WERI-Rb-1 (cell line): ENCODE measurements around the gene NCK2.

Source experiments
- DNase-seq: peaks from one replicate; pipeline ENCODE4 v3.0.0-alpha.2; 2020
- H3K27ac ChIP-seq: fragments of 250-450 bp; sonication (Bioruptor Pico); 2 replicates; pipeline ENCODE4 v1.5.1; 2020; ENCODE audit warnings: mild to moderate bottlenecking, moderate library complexity
- H3K27me3 ChIP-seq: fragments of 250-450 bp; sonication (Bioruptor Pico); 2 replicates; pipeline ENCODE4 v1.5.1; 2021; ENCODE audit warnings: mild to moderate bottlenecking, low read depth, moderate library complexity; ENCODE audit not compliant: insufficient read depth, severe bottlenecking
- H3K36me3 ChIP-seq: fragments of 250-450 bp; sonication (Bioruptor Pico); 2 replicates; pipeline ENCODE4 v1.5.1; 2020; ENCODE audit warnings: mild to moderate bottlenecking, moderate library complexity
- H3K4me3 ChIP-seq: 2 replicates; pipeline ENCODE4 v1.5.1; 2011; ENCODE audit warnings: low read depth, mild to moderate bottlenecking, control low read depth, low read length
- H3K9me3 ChIP-seq: fragments of 250-450 bp; sonication (Bioruptor Pico); 2 replicates; pipeline ENCODE4 v1.5.1; 2021; ENCODE audit warnings: mild to moderate bottlenecking, moderate library complexity; ENCODE audit not compliant: severe bottlenecking
- TF ChIP-seq, protein P1 (sequence below): IDR thresholded peaks from 2 replicates; pipeline ENCODE4 v1.5.1; 2011; ENCODE audit warnings: low read depth, mild to moderate bottlenecking, control low read depth, inconsistent platforms, low read length

Gene NCK2

DNA sequence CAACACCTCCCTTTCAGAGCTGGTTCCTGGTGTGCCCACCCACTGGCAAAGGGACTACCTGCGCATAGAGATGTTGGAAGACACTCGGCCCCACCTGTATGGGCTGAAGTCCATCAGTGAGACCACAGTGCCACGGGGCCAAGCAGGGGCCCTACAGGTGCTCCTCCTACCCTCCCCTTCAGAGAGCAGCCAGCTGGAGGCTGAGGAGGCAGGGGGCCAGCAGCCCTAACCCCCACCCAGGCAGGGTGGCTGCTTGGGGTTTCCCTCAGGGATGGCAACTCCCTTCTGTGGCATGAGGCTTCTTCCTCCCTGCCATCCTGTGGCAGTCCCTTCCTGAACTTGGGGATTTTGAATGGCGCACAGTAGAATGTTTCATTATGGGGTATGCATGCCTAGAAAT, 125.3 kb downstream of the NCK2 start:
- no peak overlapping the region for H3K4me3 ChIP-seq
- H3K36me3 ChIP-seq = no peaks in the 10 kb centered on the region
- no peaks in the 10 kb centered on the region for H3K9me3 ChIP-seq
- DNase-seq = no peak
- H3K27ac ChIP-seq = no peak overlapping the region
- H3K27me3 ChIP-seq = no peaks in the 10 kb centered on the region
- TF ChIP-seq, protein P1, sequence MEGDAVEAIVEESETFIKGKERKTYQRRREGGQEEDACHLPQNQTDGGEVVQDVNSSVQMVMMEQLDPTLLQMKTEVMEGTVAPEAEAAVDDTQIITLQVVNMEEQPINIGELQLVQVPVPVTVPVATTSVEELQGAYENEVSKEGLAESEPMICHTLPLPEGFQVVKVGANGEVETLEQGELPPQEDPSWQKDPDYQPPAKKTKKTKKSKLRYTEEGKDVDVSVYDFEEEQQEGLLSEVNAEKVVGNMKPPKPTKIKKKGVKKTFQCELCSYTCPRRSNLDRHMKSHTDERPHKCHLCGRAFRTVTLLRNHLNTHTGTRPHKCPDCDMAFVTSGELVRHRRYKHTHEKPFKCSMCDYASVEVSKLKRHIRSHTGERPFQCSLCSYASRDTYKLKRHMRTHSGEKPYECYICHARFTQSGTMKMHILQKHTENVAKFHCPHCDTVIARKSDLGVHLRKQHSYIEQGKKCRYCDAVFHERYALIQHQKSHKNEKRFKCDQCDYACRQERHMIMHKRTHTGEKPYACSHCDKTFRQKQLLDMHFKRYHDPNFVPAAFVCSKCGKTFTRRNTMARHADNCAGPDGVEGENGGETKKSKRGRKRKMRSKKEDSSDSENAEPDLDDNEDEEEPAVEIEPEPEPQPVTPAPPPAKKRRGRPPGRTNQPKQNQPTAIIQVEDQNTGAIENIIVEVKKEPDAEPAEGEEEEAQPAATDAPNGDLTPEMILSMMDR = no peak

GRCh38 chr2:105870858-105871257, 126.1 kb downstream of the NCK2 start:
- no peaks in the 10 kb centered on the region for H3K36me3 ChIP-seq
- no peak overlapping the region for H3K27ac ChIP-seq
- H3K9me3 ChIP-seq = no peaks in the 10 kb centered on the region
- no peaks in the 10 kb centered on the region for H3K27me3 ChIP-seq
- TF ChIP-seq, protein P1 = no peak
- no peak for DNase-seq
- no peak overlapping the region for H3K4me3 ChIP-seq

- H3K27ac ChIP-seq = no peak overlapping the region
- DNase-seq = no peak
- H3K4me3 ChIP-seq = no peak overlapping the region
- H3K27me3 ChIP-seq = no peaks in the 10 kb centered on the region
- H3K36me3 ChIP-seq = no peaks in the 10 kb centered on the region
- TF ChIP-seq, protein P1 = no peak
- no peaks in the 10 kb centered on the region for H3K9me3 ChIP-seq
These were observed 127.5 kb downstream of the NCK2 start for GRCh38 chr2:105872142-105872728.

GRCh38 chr2:105872830-105873229, 128.1 kb downstream of the NCK2 start:
- Histone ChIP-seq H3K27me3 (no peaks in the 10 kb centered on the region), H3K36me3 (no peaks in the 10 kb centered on the region), H3K9me3 (no peaks in the 10 kb centered on the region), H3K4me3 (no peak overlapping the region), H3K27ac (no peak overlapping the region)
- DNase-seq = no peak
- TF ChIP-seq, protein P1 = no peak

GRCh38 chr2:105873281-105873680, 128.6 kb downstream of the NCK2 start:
- TF ChIP-seq, protein P1 = no peak
- H3K27ac ChIP-seq = no peak overlapping the region

GRCh38 chr2:105873721-105874120, 129.0 kb downstream of the NCK2 start:
- Histone ChIP-seq H3K9me3 (no peaks in the 10 kb centered on the region), H3K4me3 (no peak overlapping the region), H3K27me3 (no peaks in the 10 kb centered on the region), H3K36me3 (no peaks in the 10 kb centered on the region), H3K27ac (no peak overlapping the region)
- DNase-seq = no peak
- TF ChIP-seq, protein P1 = no peak

More at GRCh38 chr2:105873281-105873680, 128.6 kb downstream of the NCK2 start:
- no peak overlapping the region for H3K4me3 ChIP-seq
- no peak for DNase-seq
- no peaks in the 10 kb centered on the region for H3K9me3 ChIP-seq
- no peaks in the 10 kb centered on the region for H3K27me3 ChIP-seq
- H3K36me3 ChIP-seq = no peaks in the 10 kb centered on the region
